Adrenal gland (tissue), 5 donors: Measurements from ENCODE around the gene PRSS56.

ENCODE experiments used
- CTCF ChIP-seq, 6 experiments: fragments of 450-650 bp in 4 of 6; fragments of 200-600 bp in 2 of 6; sonication (generic) in 1 of 6; IDR thresholded peaks; 1 replicate in 5 of 6; 2 replicates in 1 of 6; pipeline versions ENCODE4 v1.5.1 to v1.8.0; 2016 to 2021; ENCODE audit warnings: antibody characterized with exemption in 6 of 6, mild to moderate bottlenecking in 2 of 6, moderate library complexity in 1 of 6
- POLR2A ChIP-seq, 2 donors: fragments of 450-650 bp; IDR thresholded peaks; one replicate each; pipeline ENCODE4 v1.6.1; 2017; ENCODE audit warnings: antibody characterized with exemption in 2 of 2, mild to moderate bottlenecking in 2 of 2, moderate library complexity in 1 of 2
- donor health status: DM: no; HTN: no; CAD: no.

- TF ChIP-seq CTCF (IDR thresholded peaks at IDR 0.05) (no peak), POLR2A (IDR thresholded peaks at IDR 0.05) (no peak)
These were observed 22.7 kb downstream of the PRSS56 start for GRCh38 chr2:232542715-232543467.
